KOPT-K1 (cell line): ENCODE results near the gene IL20RB.
A peak's percentile ranks its signal among the peaks of the same experiment; 100 is the strongest.
"Not testable (repeated sequence)": the region's sequence is repeated elsewhere in the genome, so short reads cannot be mapped to it uniquely, and the experiment has no call there.

Source experiments
- H3K27ac ChIP-seq: fragments of 200-600 bp; sonication (generic); 2 replicates; pipeline ENCODE4 v1.5.1; 2016; ENCODE audit warnings: antibody characterized with exemption, mild to moderate bottlenecking, low read depth, low read length; ENCODE audit not compliant: poor library complexity, severe bottlenecking
- H3K36me3 ChIP-seq: fragments of 200-600 bp; sonication (generic); 2 replicates; pipeline ENCODE4 v1.5.1; 2017; ENCODE audit warnings: antibody characterized with exemption, mild to moderate bottlenecking, low read length, moderate library complexity; ENCODE audit not compliant: insufficient read depth
- H3K9me3 ChIP-seq: fragments of 200-600 bp; sonication (generic); 2 replicates; pipeline ENCODE4 v1.5.1; 2017; ENCODE audit warnings: antibody characterized with exemption, low read length, mild to moderate bottlenecking; ENCODE audit not compliant: insufficient read depth, poor library complexity, severe bottlenecking

The IL20RB gene

GRCh38 chr3:136955813-136956212 is 2.0 kb upstream of the IL20RB start:
- Histone ChIP-seq H3K9me3 (no peaks in the 10 kb centered on the region), H3K27ac (no peak overlapping the region), H3K36me3 (peaks cover 6% of the 10 kb centered on the region; the same call in 1 of the 2 replicates)

- no peak overlapping the region for H3K27ac ChIP-seq
- H3K9me3 ChIP-seq: no peaks in the 10 kb centered on the region
- H3K36me3 ChIP-seq: peaks cover 6% of the 10 kb centered on the region; the same call in 1 of the 2 replicates
These were observed 812 bp upstream of the IL20RB start for GRCh38 chr3:136956971-136957370.

DNA sequence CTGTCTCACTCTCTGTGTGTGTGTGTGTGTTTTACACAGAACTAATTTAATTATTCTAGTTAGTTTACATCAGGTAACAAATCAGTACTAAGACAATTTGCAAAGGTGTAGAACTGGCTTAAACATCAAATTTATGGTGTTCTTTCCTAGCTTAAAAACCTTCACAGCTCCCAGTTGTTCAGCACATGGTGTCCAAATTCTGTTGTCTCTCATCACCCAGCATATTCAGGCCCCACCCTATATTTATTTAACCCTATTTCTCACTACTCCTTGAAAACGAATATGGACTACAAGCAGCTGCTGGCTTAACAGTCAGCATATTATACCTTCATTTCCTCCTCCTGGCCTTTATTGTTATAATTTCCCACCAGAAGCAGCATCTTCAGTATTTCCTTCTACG is 1.2 kb downstream of the IL20RB start:
- no peaks in the 10 kb centered on the region for H3K9me3 ChIP-seq
- H3K27ac ChIP-seq: no peak overlapping the region
- peaks cover 6% of the 10 kb centered on the region; the same call in 1 of the 2 replicates for H3K36me3 ChIP-seq

- Histone ChIP-seq H3K27ac (no peak overlapping the region), H3K36me3 (peaks cover 6% of the 10 kb centered on the region; the same call in 1 of the 2 replicates), H3K9me3 (no peaks in the 10 kb centered on the region)
These were observed 1.8 kb downstream of the IL20RB start for GRCh38 chr3:136959599-136959998.

DNA sequence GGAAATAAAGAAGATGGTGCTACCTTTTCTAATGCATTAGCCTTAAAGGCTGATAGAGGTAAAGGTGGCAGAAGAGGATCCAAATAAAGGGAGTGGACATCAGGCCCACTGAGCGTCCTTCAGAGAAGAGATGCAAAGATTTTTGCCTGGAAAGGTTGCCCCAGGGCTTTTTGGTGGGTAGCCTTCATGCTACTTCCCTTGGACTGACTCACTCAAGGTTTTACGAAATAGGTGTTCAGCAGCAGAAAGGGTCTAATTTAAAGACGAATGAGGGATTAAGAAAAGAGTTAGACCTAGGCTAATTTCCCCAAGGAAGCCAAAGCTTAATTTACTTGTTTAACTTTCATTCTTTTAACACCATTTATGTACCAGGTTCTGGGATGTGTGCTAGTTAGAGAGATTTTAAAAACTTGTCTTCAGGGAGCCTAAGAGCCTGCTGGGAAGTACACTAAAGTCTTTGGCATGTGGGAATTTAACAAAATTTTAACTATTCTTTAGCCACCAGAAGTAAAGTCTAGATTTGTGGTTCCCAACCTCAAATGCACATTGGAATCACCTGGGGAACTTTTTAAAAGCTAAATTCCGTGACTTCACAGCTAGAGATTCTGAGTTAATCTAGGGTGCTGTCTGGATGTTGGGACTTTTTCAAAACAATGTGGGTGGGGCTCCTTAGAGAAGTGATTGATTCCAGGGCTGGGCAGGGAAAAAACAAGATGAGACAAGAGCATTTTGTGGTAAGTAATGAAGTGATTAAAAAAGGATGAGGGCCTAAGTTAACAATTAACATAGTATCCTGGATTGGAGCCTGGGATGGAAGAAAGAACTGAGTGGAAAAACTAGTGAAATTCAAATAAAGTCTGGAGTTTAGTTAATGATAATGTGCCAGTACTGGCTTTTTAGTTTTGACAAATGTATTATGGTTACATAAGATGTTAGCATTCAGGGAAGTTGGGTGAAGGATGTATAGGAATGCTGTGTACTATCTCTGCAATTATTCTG is 3.4 kb downstream of the IL20RB start:
- H3K27ac ChIP-seq: no peak overlapping the region

DNA sequence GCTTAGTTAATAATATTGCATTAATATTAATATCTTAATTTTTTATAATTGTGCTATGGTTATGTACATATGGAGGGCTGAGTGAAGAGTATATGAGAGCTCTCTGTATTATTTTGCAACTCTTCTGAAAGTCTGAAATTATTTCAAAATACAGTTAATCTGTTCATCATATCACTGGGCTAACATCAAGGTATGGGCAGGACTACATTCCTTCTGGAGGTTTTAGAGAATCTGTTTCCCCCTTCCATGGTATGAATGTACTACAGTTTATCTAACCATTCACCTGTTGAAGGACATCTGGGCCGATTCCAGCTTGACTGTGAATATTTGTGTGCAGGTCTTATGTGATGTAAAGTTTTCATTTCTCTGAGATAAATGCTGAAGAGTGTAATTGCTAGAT is 5.1 kb downstream of the IL20RB start:
- H3K9me3 ChIP-seq: no peaks in the 10 kb centered on the region

More for the DNA sequence above, 3.4 kb downstream of the IL20RB start:
- Histone ChIP-seq H3K9me3 (no peaks in the 10 kb centered on the region), H3K36me3 (peaks cover 6% of the 10 kb centered on the region; the same call in 1 of the 2 replicates)

DNA sequence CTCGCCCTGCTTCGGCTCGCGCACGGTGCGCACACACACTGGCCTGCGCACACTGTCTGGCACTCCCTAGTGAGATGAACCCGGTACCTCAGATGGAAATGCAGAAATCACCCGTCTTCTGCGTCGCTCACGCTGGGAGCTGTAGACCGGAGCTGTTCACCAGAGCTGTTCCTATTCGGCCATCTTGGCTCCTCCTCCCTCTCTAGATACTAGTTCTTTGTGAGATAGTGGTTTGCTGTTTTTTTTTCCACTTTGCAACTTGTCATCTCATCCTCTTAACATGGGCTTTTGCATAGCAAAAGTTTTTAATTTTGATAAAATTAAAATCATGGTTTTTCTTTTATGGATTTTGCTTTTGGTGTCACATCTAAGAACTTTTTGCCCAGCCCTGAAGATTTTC is 11.8 kb downstream of the IL20RB start:
- H3K27ac ChIP-seq, H3K36me3 ChIP-seq: not testable (repeated sequence)
- H3K9me3 ChIP-seq: peaks cover 14% of the 10 kb centered on the region

More for the DNA sequence above, 5.1 kb downstream of the IL20RB start:
- Histone ChIP-seq H3K36me3 (peaks cover 6% of the 10 kb centered on the region; the same call in 1 of the 2 replicates), H3K27ac (no peak overlapping the region)

DNA sequence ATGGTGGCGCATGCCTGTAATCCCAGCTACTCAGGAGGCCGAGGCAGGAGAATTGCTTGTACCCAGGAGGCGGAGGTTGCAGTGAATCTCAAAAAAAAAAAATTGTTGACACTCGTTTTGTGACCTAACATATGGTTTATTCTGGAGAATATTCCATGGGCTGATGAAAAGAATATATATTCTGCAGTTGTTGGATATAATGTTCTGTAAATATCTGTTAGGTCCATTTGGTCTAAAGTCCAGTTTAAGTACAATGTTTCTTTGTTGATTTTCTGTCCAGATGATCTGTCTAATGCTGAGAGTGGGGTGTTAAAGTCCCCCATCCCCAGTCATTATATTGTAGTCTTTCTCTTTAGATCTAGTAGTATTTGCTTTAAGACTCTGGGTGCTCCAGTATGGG is 15.6 kb downstream of the IL20RB start:
- no peaks in the 10 kb centered on the region for H3K36me3 ChIP-seq
- peaks cover 26% of the 10 kb centered on the region for H3K9me3 ChIP-seq
- no peak overlapping the region for H3K27ac ChIP-seq

DNA sequence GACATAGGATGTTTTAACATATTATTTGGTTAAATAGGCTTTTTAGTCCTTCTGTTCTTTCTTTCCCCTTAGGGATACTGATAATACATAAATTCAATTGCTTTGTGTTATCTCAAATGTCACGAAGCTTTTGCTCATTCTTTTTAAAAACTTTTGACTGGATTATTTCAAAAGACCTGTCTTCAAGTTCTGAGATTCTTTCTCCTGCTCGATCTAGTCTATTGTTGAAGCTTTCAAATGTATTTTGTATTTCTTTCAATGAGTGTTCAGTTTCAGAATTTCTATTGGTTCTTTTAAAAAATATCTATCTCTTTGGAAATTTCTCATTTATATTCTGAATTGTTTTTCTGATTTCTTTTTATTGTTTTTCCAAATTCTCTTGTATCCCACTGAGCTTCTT is 16.9 kb downstream of the IL20RB start:
- H3K36me3 ChIP-seq: no peaks in the 10 kb centered on the region

DNA sequence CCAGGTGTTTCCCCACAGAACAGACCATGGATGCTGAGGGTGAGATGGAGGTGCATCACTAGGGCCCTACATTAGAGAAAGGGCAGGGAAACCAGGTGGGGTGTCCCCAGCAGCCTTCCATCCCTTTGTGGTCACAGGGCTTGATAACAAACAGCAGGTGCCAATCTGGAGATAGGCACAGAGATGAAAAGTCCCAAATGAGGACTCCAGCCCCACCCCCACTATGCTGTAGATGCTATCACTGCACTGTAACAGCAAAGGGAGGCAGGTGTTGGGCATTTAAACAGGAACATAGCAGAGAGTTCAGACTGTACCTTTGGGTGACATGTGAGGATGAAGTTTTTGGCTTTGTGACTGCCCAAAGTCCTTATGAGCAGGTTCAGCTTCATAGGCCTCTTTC is 21.4 kb downstream of the IL20RB start:
- Histone ChIP-seq H3K9me3 (peaks cover 15% of the 10 kb centered on the region), H3K27ac (peak overlapping the region; percentile 47), H3K36me3 (no peaks in the 10 kb centered on the region)

More for the DNA sequence above, 16.9 kb downstream of the IL20RB start:
- Histone ChIP-seq H3K9me3 (peaks cover 26% of the 10 kb centered on the region), H3K27ac (no peak overlapping the region)

DNA sequence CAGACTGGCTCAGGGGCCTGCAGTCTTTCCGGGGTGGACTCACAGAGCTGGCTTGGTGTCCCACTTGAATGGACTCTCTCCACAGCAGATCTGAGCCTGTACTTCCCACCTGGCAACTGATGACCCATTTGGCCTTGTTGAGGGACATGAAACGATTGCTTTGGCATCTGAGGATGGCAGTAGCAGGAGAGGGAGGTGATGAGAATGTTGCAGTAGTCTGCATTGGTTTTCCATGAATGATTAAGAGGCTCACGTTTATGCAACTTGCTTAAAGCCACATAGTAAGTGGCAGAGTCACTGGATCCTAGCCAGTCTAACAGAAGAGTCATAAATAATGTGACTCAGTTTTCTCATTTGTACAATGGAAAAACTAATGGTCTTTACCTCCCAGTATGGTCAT is 21.9 kb downstream of the IL20RB start:
- H3K27ac ChIP-seq: peak overlapping the region; percentile 47
- H3K36me3 ChIP-seq: no peaks in the 10 kb centered on the region
- H3K9me3 ChIP-seq: peaks cover 11% of the 10 kb centered on the region

- Histone ChIP-seq H3K9me3 (no peaks in the 10 kb centered on the region), H3K36me3 (no peaks in the 10 kb centered on the region), H3K27ac (no peak overlapping the region)
These were observed 24.2 kb downstream of the IL20RB start for GRCh38 chr3:136982033-136982432.

DNA sequence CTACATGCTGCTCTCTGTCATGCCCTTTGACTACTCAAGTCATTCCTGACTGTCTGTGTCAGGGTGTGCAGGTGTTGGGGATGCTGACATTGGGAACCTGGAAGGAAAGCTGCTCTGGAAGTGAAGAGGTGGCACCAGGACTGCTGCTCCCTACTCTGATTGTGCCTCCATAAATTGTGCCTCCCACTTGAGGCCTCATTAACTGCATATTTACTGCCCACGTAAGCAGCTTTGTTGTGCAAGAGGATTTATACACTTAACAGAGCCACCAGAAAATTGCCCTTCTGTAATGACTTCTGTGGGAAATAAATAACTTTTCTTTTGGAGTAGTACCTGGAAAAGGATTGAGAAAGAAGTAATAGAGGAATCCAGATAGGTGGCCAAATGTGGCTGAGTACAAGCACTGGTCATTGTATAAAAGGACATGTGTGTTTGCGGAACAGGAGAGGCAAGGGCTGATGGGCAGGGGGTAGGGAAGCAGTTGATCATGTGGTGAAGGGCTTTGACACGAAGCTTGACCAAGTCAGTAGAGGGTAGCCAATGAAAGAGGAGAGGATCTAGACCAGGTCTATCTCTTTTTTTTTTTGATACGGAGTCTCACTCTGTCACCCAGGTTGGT is 24.8 kb downstream of the IL20RB start:
- Histone ChIP-seq H3K27ac (no peak overlapping the region), H3K9me3 (no peaks in the 10 kb centered on the region), H3K36me3 (no peaks in the 10 kb centered on the region)

DNA sequence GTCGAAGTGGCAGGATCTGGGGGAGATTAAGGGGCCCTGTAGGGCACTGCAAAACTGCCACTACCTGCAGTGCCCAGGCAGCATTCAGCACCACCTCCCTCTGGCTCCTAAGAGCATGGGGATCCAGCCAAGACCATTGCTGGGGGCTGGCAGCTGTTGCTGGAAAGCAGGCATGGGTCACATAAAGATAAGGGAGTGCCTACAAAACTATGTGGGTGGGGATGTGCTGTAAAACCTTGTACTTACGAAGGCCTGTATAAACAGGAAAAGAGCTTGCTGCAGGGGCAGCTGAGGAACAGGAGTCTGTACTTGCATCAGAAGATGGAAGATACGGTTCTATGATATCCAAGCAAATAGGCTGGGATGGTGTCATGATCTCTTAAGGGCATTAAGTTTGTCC is 27.1 kb downstream of the IL20RB start:
- Histone ChIP-seq H3K9me3 (no peaks in the 10 kb centered on the region), H3K27ac (no peak overlapping the region), H3K36me3 (no peaks in the 10 kb centered on the region)

- not testable (repeated sequence) for H3K36me3 ChIP-seq, H3K9me3 ChIP-seq, H3K27ac ChIP-seq
These were observed 29.7 kb downstream of the IL20RB start for GRCh38 chr3:136987398-136987980.
